ENCODE data around the gene DUSP18. TPM values are rescaled to one million over a fixed set of nuclear protein-coding genes. Genes with fewer than 3 reads are reported as not detected.

DUSP18 gene
- total and polyA plus RNA-seq, 4 donors, result 1.0 to 2.3 (median 1.6) TPM

GRCh38 chr22:30701872-30702271, 34.2 kb upstream of the DUSP18 start:
- Histone ChIP-seq H3K4me3 (ENCODE audit: low read depth in 1 of 3, low read length in 3 of 3) (no peak overlapping the region), H3K27ac (ENCODE audit: low read depth in 1 of 2, low read length in 2 of 2) (no peak overlapping the region), H3K27me3 (ENCODE audit: control insufficient read depth in 4 of 4, insufficient read depth in 4 of 4, low read length in 3 of 4) (no peaks in the 10 kb centered on the region), H3K9ac (ENCODE audit: low read depth in 1 of 2, low read length in 2 of 2) (no peak overlapping the region), H3K4me1 (ENCODE audit: control insufficient read depth in 4 of 4, insufficient read depth in 4 of 4, low read length in 3 of 4) (no peaks in the 10 kb centered on the region), H3K36me3 (ENCODE audit: control insufficient read depth in 4 of 4, insufficient read depth in 3 of 4, low read depth in 1 of 4, low read length in 3 of 4) (no peaks in the 10 kb centered on the region), H3K9me3 (ENCODE audit: control insufficient read depth in 4 of 4, low read length in 3 of 4) (no peaks in the 10 kb centered on the region)
- WGBS, result 98% methylated on average over 1 of the region's 1 CpG
- no peak for DNase-seq (ENCODE audit: low spot score)
- TF ChIP-seq, protein P1, sequence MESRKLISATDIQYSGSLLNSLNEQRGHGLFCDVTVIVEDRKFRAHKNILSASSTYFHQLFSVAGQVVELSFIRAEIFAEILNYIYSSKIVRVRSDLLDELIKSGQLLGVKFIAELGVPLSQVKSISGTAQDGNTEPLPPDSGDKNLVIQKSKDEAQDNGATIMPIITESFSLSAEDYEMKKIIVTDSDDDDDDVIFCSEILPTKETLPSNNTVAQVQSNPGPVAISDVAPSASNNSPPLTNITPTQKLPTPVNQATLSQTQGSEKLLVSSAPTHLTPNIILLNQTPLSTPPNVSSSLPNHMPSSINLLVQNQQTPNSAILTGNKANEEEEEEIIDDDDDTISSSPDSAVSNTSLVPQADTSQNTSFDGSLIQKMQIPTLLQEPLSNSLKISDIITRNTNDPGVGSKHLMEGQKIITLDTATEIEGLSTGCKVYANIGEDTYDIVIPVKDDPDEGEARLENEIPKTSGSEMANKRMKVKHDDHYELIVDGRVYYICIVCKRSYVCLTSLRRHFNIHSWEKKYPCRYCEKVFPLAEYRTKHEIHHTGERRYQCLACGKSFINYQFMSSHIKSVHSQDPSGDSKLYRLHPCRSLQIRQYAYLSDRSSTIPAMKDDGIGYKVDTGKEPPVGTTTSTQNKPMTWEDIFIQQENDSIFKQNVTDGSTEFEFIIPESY (IDR thresholded peaks at IDR 0.05), result no peak
- TF ChIP-seq HNF4A (conservative IDR thresholded peaks at IDR 0.05), result no peak
- no peak for TF ChIP-seq CTCF (IDR thresholded peaks at IDR 0.05; ENCODE audit: low read depth, low read length, missing input control)
- TF ChIP-seq NR2F2 (IDR thresholded peaks at IDR 0.05), result no peak
- no peak for TF ChIP-seq YY1 (IDR thresholded peaks at IDR 0.05)
- TF ChIP-seq, protein P2, sequence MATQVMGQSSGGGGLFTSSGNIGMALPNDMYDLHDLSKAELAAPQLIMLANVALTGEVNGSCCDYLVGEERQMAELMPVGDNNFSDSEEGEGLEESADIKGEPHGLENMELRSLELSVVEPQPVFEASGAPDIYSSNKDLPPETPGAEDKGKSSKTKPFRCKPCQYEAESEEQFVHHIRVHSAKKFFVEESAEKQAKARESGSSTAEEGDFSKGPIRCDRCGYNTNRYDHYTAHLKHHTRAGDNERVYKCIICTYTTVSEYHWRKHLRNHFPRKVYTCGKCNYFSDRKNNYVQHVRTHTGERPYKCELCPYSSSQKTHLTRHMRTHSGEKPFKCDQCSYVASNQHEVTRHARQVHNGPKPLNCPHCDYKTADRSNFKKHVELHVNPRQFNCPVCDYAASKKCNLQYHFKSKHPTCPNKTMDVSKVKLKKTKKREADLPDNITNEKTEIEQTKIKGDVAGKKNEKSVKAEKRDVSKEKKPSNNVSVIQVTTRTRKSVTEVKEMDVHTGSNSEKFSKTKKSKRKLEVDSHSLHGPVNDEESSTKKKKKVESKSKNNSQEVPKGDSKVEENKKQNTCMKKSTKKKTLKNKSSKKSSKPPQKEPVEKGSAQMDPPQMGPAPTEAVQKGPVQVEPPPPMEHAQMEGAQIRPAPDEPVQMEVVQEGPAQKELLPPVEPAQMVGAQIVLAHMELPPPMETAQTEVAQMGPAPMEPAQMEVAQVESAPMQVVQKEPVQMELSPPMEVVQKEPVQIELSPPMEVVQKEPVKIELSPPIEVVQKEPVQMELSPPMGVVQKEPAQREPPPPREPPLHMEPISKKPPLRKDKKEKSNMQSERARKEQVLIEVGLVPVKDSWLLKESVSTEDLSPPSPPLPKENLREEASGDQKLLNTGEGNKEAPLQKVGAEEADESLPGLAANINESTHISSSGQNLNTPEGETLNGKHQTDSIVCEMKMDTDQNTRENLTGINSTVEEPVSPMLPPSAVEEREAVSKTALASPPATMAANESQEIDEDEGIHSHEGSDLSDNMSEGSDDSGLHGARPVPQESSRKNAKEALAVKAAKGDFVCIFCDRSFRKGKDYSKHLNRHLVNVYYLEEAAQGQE (IDR thresholded peaks at IDR 0.05), result no peak
- TF ChIP-seq JUND (IDR thresholded peaks at IDR 0.05), result no peak
- TF ChIP-seq FOXA2 (IDR thresholded peaks at IDR 0.05), result no peak
- TF ChIP-seq SP1 (IDR thresholded peaks at IDR 0.05), result no peak
- no peak for TF ChIP-seq FOXA1 (IDR thresholded peaks at IDR 0.05)
- TF ChIP-seq TAF1 (conservative IDR thresholded peaks at IDR 0.05), result no peak
- TF ChIP-seq RAD21 (IDR thresholded peaks at IDR 0.05), result no peak
- TF ChIP-seq MAX (IDR thresholded peaks at IDR 0.05), result no peak

- DNase-seq (ENCODE audit: low spot score), result no peak
- H3K9me3 ChIP-seq (ENCODE audit: control insufficient read depth in 4 of 4, low read length in 3 of 4), result no peaks in the 10 kb centered on the region
- peaks cover 3 to 16% (median 5%) of the 10 kb centered on the region in 4 donors for H3K4me1 ChIP-seq (ENCODE audit: control insufficient read depth in 4 of 4, insufficient read depth in 4 of 4, low read length in 3 of 4)
- no peak overlapping the region for H3K27ac ChIP-seq (ENCODE audit: low read depth in 1 of 2, low read length in 2 of 2)
- H3K27me3 ChIP-seq (ENCODE audit: control insufficient read depth in 4 of 4, insufficient read depth in 4 of 4, low read length in 3 of 4), result no peaks in the 10 kb centered on the region
- TF ChIP-seq MAX (IDR thresholded peaks at IDR 0.05) (no peak), SP1 (IDR thresholded peaks at IDR 0.05) (no peak)
- no peaks in the 10 kb centered on the region for H3K36me3 ChIP-seq (ENCODE audit: control insufficient read depth in 4 of 4, insufficient read depth in 3 of 4, low read depth in 1 of 4, low read length in 3 of 4)
- no peak overlapping the region for H3K9ac ChIP-seq (ENCODE audit: low read depth in 1 of 2, low read length in 2 of 2)
- 97% methylated on average over 7 of the region's 7 CpGs for WGBS
- H3K4me3 ChIP-seq (ENCODE audit: low read depth in 1 of 3, low read length in 3 of 3), result no peak overlapping the region
Measured at GRCh38 chr22:30697975-30698374, 30.3 kb upstream of the DUSP18 start.

All from liver (tissue), 9 donors.